Body of pancreas (tissue), 4 donors: ENCODE measurements around the gene UBE2V1.

Experiments used
- POLR2A ChIP-seq, 3 donors: fragments of 450-650 bp; IDR thresholded peaks; one replicate each; pipeline ENCODE4 v1.6.1; 2016; ENCODE audit warnings: antibody characterized with exemption in 3 of 3, mild to moderate bottlenecking in 2 of 3
- TF ChIP-seq, protein P1 (sequence below), 7 experiments: fragments of 450-650 bp in 4 of 7; fragments of 200-600 bp in 3 of 7; sonication (generic) in 3 of 7; IDR thresholded peaks; one replicate each; pipeline ENCODE4 v1.5.1; 2016 to 2019; ENCODE audit warnings: antibody characterized with exemption in 7 of 7

DNA sequence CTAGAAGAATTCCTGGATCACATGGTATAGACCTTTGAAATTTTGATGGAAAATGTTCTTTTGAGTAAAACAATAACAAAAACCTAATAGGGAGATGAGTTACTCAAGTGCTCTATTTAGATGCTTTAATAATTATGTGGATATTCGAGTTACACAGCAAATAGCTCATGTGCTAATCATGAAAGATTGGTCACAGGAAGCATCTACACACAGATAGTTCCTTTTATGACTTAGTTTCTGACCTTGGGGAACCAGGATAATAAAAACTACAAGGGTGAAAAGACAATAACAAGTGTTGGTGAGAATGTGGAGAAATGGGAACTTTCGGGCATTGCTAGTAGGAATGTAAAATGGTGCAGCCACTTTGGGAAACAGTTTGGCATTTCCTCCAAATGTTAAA lies 19.7 kb downstream of the UBE2V1 start:
- TF ChIP-seq, protein P1, sequence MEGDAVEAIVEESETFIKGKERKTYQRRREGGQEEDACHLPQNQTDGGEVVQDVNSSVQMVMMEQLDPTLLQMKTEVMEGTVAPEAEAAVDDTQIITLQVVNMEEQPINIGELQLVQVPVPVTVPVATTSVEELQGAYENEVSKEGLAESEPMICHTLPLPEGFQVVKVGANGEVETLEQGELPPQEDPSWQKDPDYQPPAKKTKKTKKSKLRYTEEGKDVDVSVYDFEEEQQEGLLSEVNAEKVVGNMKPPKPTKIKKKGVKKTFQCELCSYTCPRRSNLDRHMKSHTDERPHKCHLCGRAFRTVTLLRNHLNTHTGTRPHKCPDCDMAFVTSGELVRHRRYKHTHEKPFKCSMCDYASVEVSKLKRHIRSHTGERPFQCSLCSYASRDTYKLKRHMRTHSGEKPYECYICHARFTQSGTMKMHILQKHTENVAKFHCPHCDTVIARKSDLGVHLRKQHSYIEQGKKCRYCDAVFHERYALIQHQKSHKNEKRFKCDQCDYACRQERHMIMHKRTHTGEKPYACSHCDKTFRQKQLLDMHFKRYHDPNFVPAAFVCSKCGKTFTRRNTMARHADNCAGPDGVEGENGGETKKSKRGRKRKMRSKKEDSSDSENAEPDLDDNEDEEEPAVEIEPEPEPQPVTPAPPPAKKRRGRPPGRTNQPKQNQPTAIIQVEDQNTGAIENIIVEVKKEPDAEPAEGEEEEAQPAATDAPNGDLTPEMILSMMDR (IDR thresholded peaks at IDR 0.05), result no peak
- TF ChIP-seq POLR2A (IDR thresholded peaks at IDR 0.05), result no peak
